GM18868 (cell line): ENCODE results near the gene PRLH.

Source experiments
- ATAC-seq: cut with Tn5 transposase; IDR thresholded peaks from one replicate; pipeline ENCODE4 v1.9.1; 2021; ENCODE audit warnings: mild to moderate bottlenecking, moderate library complexity; ENCODE audit not compliant: unreplicated experiment

Gene PRLH

DNA sequence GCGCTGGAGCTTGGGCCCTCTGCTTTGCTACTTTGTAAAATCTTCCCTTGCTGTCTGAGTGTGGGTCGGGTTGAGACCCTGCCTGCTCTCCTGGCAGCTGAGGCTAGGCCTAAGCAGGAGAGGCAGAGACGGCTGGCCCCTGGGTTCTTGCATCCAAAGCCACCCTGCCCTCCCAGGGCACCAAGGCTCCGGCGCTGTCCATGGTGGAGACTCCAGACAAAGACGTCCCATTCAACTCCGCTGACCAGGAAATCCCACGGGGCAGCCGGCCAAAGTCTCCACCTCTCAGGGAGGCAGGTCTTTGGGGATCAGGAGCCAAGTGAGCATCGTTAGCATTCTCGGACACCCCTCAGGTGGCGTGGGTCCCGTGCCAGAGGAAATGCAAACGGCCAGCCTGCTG lies 2.6 kb upstream of the PRLH start:
- ATAC-seq = no peak

DNA sequence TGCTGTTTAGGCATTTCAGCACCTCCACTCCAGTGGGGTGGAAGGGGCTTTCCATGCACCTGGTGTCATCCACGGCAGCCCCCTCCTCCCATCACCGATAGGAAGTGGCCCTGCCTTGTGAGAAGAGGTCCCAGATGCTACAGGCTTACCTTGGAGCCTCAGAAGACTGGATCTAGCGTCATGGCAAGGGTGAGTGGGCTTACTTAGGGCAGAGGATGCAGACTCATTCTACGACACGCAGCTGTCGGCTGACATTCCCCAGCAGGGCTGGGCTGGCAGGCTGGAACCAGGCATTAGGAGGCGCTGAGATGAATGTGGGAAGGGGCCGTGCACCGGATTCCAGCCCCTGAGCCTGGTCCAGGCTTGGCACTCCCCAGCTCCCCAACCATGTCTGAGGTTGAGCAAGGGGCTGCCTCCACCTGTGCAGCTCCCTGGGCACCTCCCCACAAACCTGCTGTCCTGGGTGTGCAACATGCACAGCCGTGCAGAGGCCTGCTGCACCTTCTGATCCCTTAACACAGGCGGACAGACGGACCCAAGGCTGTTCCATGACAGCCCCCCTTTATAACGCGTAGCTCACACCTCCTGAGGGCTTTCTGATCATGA lies 1.7 kb upstream of the PRLH start:
- ATAC-seq = no peak

DNA sequence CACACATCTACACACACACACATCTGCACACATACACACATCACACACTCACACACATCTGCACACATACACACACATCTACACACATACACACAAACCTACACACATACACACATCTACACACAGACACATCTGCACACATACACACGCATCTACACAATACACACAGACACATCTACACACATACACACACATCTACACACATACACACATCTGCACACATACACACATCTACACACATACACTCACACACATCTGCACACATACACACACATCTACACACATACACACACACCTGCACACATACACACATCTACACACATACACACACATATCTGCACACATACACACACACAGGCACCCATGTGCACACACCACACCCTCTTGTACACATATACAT lies 400 bp upstream of the PRLH start:
- ATAC-seq = no peak

DNA sequence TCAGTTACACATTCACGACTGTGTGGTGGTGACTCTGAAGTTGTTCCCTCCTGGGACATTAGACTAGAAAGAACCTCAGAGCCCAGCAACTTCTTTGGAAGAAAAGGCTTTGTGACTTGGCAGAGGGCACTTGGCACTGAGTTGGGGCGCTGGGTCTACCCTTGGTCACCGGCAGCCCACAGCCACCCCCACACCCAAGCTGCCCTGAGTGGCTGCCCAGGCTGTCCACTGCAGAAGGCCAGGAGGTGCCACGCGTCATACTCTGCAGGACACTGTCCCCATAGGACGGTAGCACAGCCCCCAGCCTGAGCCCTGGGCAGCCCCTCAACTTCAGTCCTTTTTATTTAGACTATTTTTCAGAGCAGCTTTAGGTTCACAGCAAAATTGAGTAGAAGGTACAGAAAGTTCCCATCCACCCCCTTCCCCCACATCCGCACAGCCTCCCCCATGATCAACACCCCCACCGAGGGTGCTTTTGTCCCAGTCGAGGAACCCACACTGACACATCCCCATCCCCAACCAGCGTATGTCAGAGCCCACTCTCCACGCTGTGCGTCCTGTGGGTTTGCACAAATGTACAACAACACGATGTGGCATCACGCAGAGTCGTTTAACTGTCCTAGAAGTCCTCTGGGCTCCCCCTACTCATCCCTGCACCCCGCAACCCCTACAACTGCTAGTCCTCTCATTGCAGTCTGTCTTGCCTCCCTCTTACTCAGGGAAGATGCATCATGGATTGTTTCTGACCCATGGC lies 1.1 kb downstream of the PRLH start:
- ATAC-seq = no peak

DNA sequence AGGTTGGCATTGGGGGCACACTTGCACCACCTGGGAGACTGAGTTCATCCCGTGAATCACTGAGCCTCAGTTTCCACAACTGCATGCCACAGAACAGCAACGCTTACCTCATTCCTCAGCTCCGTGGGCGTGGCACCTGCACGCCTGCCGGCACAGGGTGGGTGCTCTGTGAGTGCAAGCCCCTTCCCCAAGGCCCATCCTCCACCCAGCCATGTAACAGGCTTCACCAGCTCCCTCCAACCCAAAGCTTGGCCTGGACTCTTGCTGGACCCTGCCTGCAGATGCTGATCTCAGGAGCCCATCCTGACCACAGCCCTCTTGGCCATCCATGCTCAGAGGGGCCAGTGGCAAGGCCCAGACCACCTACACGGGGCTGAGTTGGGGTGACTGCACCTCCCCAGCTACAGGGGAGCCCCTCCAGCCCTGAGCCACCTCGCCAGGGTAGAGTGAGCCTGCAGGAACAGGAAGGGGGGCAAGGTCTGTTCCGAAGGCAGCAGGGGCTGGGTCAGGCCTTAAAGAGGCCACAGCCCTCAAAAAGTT lies 1.8 kb downstream of the PRLH start:
- no peak for ATAC-seq

DNA sequence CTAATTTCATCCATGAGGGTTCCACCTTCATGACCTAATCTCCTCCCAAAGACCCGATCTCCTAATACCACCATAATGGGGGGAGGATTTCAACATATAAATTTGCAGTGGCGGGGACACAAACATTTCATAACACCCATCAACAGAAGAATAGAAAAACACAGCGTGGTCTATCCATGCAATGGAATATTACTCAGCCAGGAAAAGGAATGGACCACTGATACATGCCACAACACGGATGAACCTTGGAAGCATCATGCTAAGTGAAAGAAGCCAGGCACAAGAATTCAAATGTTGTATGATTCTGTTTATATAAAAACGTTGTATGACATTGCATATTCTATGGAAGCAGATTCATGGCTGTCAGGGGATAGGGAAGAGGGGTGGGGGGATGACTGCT lies 2.7 kb downstream of the PRLH start:
- ATAC-seq = no peak

DNA sequence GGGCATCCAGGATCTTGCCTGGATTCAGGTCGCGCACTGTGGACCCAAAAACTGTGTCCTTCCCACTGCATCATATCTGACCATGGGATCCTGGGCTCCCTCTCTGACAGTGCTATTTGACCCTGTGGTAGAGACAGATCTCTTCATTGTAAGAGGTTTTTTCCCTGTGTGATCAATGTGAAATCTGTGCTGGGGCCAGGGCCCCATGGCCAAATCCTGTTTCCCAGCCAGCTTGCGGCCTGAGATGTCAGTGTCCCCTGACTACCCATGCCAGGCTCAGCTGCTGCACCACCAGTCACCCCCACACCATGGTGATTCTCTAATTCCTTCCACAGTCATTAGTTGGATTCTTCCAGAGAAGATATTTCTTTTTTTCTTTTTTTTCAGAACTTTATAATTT lies 3.5 kb downstream of the PRLH start:
- ATAC-seq = no peak

DNA sequence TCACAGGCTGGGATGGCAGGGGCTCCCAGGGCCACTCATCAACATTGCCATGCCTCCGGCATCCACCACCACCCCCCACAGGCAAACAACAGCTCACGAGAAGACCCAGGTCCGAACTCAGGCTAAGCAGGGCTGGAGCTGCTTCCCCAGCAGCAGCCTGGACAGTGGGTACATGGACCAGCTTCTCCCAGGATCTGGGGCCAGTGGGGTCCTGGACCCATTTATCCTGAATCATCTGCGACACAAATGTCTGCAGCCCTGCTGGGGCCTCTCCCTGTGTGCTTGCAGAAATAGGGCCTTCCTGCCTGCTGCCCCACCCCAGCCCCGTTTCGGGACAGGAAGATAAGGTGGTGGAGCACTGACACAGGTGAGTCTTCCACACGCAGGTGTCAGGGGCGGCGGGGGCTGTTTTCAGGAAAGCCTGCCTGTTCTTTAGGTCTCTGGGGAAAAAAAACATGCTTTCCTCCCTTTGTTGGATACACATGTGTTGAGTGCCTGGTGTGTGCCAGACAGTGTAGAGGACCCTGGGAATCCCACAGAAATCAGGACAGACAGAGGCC lies 4.5 kb downstream of the PRLH start:
- ATAC-seq = no peak

DNA sequence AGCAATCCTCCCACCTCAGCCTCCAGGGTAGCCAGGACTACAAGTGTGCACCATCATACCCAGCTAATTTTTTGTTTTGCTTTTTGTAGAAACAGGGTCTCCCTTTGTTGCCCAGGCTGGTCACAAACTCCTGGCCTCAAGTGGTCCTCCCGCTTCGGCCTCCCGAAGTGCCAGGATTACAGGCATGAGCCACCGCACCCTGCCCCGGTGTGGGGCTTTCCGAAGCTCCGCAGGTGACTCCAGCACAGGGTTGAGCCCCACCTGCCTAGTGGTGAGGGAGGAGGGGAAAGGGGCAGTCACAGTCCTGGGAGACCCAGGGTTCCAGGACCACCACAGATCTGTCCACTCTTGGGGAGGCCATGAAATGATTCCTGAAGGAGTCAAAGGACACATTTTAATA lies 5.2 kb downstream of the PRLH start:
- no peak for ATAC-seq

DNA sequence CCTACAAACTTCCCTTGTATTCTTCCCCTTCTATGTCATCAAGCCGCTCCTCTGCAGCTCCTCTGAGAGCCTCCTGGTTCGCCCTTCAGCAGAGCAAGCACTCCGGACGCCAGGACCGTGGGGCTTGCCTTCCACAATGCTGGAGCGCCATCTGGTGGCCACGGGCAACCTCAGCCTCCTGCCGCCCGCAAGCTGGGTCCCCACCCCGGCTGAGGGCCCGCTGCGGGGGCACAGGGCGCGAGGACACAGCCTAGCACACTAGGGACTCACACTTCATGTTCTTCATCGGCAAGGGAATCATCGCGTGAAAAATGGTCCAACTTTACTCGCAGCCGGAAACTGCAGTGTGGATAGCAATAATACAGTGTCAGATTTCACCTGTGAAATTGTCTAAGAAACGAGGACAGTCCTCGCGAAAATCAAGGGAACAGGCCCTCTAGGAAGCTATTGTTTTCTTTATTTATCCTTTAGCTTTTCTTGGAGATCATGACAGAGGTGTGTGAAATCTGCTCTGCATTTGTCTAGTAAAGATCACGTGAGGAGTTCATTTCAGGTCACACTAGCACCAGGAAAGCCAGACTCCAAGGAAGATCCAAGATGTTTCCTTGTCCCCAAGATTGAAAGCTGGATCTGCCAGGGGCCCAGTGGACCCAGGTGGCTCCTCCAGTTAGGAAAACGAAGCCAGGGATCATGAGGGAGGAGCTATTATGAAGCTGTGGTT lies 5.8 kb downstream of the PRLH start:
- peak; percentile 92 for ATAC-seq

DNA sequence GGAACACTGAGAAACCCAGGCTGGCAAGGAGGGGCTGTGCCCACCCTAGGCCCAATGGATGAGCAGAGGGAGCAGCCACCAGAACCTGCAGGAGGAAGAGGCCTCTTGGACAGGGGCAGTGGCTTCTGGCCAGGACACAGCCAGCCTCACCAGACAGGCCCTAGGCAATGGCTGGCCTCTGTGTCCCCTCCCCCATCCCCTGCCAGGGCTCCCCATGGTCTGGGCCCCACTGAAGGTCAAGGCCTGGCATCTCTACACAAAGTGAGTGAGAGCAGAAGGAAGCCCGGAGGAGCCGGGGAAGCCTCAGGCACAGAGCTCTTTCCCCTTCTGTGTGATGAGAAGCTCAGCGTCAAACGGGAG lies 6.3 kb downstream of the PRLH start:
- ATAC-seq = no peak

DNA sequence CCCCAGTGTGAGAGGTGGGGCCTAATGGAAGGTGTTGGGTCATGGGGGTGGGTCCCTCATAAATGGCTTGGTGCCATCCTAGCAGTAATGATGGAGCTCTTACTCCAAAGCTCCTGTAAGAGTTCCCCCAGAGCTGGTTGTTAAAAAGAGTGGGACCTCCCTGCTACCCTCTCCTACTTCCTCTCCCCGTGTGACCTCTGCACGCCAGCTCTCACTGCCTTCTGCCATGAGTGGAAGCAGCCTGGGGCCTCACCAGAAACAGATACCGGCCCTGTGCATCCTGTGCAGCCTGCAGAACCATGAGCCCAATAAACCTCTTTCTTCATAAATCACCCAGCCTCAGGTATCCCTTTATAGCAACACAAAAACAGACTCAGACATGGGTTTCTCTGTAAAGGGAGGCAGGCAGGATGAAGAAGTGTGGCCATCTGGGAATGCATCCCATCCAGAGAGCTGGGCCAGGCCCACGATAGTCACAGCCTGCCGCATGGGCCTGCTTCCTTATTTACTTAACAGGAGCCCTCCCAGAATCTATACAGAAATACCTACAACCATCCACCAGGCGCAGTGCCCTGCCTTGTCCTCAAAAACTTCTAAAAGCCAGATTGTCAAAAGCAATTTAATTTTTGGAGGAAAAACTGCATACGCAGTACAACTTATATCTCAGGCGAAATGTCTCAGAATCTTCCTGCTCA lies 7.5 kb downstream of the PRLH start:
- no peak for ATAC-seq

DNA sequence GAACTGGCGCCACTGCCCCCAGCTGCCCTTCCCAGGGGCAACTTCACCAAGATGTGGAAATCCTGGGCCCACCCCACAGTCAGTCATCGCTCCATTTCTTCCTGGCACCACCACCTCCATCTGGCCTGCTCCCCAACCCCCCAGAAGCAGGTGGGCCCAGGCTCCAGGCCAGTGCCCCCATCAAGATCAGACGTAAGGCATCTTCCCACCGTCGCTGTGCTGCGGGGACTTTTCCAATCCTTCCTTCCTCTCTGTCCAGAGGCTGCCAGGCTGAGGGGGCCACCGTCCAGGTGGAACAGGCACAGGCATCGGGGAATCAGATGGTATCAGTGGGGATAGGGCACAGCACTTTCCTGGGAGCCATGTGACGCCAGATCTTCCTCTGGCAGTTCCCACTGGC lies 8.1 kb downstream of the PRLH start:
- no peak for ATAC-seq

DNA sequence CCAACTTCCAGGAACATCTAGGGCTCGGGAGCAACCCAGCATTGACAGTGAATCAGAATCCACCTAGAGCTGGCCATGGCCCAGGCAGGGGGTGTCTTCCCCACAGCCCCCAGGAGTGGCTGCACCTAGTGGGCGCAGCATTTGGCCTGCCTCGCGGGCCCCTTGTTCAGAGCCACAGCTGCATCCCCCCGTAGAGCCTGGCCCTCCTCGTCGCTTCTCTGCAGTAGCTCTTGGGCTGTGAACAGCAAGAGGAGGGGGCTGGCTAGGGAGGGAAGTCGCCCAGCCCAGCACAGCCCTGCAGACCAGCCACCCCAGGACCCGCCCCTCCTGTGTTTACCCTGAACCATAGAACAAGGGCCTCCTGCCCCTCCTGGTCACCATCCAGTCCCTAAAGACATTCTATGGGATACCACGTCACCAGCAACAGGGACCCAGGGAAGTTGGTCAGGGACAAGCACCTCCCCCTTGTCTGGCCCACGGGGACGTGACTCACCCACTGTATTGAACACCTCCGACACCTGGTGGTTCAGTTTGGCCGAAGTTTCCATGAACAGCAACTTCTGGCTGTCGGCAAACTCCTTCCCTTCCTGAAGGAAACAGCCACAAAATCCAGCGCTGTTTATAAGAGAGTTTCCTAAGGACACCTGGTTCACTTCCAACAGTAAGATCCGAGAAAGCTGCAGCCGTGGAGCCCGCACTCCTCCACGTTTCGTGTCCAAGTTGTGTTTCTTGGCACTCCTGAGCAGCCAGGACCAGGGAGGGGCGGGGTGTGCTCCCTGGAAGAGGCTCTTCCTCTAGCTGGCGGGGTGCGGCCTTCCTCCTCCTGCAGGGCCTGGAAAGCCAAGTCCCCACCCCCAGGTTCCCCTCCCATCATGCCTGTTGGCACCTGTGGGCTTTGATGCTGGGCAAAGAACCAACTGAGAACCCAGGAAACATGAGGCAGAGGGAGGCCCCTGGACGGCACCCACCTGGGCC lies 8.8 kb downstream of the PRLH start:
- ATAC-seq = no peak

DNA sequence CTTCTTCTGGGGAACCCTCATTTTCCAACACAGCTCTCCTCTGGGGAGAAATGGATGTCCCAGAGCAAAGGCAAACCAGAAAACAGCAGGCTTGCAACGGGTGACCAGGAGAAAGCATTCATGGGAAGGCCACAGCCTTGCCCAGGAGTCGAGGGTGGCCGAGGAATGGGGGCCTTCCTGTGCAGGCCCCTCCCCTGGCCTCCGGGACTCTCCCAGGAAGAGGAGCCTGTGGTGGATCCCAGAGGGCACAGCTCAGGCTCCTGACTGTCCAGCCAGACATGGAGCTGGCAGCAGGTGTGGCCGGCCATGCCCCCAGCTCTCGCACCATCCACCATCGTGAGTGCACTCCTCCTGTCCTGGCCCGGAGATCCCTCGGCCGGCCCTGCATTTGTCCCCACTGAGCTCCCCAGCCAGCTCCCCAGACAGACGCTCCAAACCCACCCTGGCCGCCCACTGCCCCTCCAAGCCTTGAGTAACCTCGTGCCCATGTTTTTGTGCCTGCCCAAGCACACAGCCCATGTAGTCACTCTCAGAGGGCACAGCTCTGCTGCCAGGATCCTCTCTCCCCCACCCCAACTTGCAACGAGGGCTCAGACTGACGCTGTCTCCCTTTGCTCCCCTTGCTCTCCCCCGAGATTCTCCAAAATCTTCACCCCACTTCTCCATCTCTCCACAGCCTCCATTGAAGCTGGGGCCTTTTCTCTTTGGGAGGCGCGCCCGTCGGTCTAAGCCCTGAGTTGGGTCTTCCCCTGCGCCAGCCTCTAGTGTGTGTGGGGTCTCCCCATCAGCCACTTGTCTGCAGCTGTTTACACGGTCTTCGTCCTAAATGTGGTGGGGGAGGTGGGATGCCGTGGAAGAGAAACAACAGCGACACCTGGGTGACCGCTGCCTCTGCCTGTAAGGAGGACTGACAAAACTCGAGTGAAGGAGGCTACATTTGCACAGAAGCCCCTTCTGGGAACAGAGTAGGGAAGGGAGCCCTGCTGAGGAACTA lies 9.8 kb downstream of the PRLH start:
- no peak for ATAC-seq

DNA sequence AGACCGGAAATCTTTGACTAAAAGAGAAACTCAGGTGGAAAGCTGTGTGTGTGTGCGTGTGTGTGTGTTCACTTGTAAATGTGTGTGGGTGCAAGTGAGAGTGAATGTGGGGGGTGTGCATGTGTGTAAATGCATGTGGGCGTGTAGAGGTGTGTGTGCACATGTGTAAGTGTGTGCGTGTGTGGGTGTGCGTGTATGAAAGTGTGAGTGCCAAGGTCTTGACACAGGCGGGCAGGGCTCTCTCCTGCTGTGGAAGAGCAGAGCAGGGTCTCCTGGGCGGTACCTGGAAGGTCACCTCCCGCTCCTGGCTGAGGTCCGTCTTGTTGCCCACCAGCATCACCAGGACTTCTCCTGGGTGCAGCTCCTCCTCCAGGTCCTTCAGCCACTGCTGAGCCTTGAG lies 10.6 kb downstream of the PRLH start:
- no peak for ATAC-seq

DNA sequence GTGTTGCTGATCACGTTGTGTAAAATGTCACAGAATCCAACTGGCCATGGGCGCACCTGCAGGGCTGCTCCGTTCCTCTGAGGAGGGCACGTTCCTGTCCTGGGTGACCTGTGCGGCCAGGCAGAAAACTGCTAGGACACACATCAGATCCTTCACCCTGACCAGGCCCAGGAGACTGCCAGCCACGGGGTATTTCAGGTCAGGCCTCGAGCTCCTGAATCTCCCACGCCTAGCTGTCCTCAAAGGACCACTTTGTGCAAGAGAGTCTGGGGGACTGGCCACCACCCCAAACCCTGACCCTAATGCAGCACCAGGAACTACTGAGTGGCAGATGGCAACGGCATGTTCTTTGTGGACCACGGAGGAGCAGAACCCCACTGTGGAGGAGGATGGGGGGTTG lies 11.1 kb downstream of the PRLH start:
- ATAC-seq = no peak

DNA sequence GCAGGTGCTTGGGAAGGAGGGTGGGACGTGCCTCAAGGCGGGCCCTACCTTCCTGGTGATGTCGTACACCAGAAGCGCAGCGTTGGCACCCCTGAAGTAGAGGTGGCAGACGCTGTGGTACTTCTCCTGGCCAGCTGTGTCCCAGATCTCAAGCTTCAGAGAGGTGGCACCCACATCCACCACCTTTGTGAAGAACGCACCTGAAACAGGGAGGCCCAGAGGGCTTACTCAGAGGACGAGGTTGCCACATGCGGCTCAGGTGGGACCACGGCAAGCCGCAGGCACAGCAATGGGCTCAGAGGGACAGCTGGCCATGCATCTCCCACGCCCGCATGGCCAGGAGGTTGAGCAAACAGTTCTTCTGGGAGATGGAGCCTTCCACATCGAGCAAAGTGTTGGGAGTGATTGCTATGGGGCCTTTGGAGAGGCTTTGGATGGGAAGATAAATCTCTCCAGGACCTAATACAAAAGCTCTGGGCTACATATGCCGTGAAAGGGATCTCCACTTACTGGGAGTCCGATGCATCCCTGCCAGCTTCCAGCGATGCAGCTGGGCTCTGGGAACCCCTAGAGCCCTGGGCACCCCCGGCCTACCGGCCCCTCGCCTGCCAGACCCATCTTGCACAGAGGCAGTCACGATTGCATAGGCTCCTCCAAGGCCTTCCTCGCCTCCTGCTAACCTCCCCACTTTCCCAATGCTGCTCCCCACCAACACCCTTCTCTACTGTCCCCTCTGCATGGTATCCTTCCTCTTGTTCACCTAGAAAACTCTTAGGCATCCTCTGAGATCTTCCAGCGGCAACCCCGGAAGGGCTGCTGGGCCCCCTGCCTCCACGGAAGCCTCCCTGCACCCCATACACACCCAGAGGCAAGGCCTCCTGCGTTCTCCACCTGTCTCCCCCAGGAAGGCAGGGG lies 11.8 kb downstream of the PRLH start:
- no peak for ATAC-seq
